Stimulated activated CD8-positive, alpha-beta memory T cell treated with anti-CD3 and anti-CD28 coated beads, Interleukin-4, amount 100 ng/mL, for 48 hours (primary cell): ENCODE measurements around the gene AGRP.

Experiments
- DNase-seq: peaks from one replicate; pipeline ENCODE4 v3.0.0-alpha.2; 2020

Gene AGRP

DNA sequence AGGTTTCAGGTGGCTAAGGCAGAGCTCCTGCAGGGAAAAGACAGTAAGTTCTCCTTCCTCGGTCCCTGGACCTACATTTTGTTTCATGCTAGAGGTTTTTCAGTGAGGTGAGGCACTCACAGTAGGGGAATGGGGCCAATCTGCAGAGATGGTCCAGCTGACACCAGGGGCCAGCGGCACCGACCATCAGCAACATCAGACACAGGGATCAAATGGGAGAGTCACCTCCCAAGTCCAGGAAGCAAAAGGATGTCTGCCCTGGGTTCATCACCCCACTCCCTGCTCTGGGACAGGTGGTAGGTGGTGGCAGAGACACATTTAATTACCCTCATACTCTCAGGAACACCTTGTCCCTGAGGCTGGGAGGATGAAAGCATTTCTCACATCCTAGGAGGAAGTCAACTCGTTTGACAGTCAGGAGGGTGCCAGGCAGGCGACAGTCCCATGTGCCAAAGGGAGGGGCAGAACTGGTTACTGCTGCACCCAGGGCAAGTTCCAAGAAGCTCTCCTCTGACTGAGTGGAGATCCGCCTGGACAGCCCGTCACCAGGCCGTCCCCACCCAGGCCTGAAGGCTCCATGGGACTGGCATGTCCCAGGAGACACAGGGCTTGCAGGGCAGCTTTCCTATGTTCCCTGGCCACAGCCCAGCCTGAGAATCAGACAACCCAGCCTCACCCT lies 21.6 kb downstream of the AGRP start:
- no peak for DNase-seq

DNA sequence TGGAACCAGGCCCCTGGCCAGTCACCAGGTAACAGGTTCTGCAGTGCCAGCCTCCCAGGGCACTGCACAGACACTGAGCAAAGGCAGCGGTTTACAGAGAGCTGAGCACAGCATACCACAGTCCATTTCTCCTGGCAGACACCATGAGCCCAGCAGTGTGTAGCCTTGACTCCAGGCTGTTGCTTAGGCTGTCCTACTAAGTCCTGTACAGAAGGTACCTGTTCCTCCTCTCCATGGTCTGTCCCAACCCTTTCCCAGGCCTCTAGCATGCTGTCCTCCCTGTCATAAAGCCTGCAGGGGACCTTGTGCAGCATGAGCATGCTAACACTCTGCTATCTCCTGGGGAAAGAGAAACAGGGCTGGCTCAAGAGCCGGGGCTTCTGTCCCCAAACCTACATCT lies 22.4 kb downstream of the AGRP start:
- DNase-seq, result no peak

DNA sequence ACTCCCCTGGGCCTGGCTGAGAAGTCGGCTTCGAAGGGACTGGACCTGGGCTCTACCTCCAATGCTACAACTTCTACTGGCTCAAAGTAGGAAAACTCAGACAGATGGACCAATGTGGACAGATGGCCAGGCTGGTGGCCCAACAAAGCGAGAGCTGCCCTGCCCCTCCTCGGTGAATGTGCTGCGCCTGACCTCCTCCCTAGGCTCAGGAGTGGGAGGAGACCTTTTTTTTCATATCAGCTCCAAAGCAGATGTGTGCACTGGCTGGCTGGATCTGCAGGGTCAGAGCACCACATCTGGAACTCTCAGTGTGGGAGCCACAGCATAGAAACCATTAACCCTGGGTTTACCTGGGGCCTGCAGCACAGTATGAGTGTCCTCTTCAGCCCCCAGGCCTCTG lies 23.2 kb downstream of the AGRP start:
- DNase-seq, result no peak

DNA sequence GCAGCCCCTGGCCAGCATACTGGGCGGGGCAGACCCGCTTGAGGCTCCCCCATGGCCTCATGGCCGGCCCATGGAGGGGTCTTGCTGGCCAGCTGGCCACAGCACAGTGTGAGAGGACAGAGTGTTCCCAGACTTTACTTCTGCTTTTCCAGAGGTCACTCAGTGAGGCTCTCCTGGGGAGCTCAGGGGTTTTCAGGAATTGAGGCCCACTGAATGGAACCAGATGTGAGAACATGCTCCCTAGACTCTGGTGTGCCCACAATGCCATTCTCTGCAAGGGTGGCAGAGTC lies 23.5 kb downstream of the AGRP start:
- DNase-seq, result no peak

DNA sequence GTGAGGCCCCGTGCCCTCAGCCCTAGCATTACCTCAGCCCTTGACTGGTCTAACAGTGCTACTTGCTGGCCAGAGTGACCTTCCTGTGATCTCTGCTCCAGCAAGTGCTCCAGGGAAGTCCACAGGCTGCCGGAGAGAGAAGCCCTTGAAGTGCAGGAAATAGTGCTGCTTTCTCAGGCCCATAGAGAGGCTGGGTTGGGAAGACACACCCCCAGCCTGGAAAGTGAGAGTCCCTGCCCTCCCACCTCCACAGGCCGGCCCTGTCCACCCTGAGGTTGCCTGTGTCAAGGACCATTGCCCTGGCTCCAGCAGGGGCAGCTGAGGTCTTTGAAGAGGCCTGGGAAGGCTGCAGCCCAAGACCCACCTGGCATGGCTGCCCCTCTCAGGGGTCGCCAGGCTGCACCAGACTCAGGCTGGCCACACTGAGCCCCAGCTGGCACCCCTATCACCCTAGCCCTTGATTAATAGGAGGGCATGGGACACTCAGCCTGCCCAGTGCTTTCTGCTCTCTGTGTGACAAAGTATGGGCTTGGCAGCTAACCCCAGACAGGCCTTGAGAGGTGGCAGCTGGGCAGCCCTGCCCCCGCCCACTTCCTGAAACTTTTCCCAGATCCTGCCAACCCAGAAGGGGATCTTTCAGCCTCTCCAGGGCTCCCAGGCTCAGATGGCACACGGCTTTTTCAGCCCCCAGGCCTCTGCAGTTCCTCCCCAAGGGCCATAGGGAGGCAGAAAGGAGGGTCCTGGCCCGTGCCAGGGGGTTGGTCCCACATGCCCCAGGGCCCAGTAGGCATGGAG lies 24.1 kb downstream of the AGRP start:
- DNase-seq, result no peak

DNA sequence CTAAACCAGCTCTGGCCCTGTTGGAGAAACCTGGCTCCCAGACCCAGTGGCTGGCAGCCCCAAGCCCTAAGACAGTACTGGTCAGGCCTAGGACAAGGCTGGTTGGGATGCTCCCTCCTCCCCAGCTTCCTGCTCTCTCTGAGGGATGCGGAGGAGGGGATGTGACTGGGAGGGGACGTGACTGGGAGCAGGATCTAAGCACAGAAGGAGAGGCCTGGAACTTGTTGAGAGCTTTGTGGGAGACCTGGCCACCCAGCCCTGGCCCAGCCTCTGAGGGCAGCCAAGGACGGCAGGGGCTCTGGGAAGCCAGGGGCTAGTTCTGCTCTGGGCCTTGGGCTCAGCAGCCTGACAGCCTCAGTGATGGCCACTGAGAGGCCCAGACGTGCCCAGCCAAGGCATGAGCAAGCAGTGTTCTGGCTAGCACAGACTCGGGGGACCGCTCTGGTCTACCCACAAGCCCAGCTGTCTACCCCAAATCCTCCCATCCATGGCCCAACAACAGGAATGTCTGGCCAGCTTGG lies 25.2 kb downstream of the AGRP start:
- no peak for DNase-seq

DNA sequence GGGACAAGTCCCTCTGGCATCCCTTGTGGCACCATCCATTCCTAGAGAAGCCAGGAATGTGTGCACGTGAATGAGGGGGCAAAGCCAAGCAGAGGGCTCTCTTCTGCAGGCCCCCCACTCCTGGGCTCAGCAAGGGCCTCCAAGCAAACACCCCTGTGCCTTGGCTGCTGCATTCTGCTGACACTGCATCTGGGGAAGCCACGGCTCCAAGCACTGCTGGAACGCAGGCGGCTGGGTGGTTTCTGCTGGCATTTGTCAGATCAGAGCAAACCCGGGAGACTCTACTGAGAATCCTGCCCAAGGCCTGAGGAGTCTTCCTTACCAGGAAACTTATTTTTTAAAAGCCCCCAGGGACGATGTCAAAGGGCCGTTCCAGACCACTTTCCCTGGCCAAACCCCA lies 25.7 kb downstream of the AGRP start:
- DNase-seq, result no peak

DNA sequence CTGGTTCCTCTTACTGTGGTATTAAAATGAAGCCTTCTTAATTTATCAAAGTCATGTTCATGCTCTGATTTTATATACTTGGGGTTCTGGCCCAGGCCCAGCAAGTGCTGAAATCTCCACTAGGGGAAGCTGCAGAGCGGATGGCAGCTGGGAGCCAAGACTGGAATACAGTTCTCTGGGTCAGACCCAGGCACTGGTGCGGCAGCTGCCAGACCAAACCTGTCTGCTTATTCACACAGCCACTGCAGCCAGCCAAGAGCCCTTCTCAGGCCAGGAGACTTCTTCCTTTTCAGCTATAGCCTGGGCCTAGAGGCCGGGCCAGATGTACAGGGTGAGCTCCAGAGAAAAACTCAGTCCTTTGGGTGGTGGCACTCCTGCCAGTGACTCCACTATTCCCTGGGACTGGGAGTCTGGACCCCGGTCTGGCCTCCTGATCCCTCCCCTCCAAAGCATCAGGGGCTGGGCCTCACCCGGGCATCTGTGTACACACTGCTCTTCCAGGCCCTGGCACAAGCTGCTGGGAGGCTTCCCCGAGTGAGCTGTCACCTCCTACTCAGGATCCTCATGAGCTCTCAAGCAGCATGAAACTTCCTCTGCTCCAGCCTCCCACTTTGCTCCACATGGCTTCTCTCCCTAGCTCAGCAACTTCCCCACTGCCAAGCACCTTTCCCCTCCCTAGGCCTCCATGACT lies 26.8 kb downstream of the AGRP start:
- no peak for DNase-seq

DNA sequence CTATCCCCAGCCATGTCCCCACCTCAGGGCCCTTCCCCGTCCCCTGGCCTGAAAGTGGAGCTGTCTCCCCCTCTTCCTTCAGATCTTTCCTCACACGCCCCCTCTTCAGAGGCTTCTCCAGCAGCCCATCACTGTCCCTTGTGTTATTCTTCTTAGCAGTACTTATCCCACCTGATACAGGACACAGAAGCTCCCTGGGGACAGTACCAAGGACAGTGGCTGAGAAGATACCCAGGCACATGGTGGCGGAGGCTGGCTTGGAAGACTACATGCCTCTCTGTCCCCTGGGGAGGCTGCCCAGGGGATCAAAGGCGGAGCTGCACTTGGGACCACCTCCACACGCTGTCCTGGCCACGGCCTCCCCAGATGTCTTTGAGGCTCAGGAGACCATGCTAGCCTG lies 28.5 kb downstream of the AGRP start:
- DNase-seq, result no peak

DNA sequence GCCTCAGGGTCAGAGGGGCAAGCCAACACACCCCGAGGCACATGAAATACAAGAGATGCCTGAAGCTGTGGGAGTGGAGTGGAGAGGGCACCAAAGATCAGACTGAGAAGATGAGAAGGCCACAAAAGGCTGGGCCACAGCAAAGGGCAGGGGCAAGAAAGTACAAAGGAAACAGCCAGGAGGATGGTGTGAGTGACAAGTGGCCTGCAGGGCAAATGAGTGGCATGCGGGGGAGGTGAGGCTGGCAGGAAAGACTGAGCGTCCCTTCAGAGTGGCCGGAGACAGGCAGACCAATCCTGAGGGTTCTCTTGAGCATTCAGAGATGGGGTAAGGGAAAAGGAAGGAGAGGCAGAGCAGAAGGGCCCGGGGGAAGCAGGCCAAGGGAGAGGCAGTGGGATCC lies 29.2 kb downstream of the AGRP start:
- no peak for DNase-seq

DNA sequence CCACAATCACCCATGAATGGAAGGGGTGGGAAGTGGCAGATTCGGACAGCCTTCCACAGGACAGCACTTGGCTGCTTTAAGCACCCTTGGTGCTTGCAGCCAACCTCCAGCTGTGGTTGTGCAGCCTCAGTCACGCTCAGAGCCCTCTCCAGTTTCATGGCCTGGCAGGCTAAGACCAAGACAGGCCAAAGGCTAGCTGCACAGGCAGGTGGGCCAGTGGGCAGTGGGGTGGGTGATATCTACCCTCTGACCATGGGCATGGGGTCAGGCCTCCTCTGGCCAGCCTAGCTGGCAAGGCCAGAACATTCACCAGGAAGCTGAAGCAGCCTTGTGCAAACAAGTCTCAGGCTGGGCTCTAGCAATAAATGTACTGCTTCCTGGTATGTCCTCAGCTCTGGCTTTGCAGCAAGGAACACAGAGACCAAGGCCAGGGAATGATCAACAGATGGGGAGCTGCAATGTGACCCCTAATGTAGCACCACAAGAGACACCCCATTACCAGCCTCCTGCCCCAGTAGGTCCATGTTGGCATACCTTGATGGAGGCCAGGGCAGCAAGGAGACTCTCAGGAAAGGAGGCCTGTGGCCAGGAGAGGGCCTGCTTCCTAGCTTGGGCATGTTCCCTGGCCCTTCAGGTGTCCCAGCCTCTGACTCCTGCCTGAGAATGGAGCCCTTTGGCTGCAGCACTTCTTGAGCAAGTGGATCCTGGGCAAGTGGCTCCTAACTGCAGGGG lies 31.5 kb downstream of the AGRP start:
- no peak for DNase-seq

DNA sequence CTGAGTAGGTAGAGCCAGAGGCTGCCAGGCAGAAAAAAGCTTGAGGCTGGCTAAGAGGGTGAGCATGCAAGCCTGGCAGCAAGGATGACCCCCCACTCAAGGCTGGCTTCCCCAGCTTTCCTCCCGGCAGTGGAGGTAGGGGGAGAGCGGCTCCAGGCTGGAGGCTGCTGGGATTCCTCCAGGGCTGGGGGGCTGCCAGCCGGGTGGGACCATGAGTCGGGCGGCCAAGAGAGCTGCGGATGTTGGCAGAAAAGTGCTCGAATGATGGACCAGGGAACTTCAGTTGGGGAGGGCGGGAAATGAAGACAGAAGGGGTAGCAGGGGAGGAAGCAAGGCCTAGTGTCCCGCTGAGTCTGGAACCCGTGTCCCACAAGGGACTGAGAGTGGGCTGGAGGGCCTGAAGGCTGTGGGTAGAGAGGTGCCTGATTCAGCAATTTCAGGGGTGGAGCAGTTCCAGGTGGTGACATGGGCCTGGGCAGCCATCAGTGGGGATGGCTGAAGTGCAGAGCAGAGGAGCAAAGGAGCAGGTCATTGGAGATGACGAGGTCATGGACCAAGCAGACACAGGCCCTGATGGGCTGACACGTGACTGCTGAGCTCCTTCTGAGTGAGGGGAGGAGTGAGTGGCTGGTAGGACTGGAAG lies 32.2 kb downstream of the AGRP start:
- DNase-seq, result no peak

DNA sequence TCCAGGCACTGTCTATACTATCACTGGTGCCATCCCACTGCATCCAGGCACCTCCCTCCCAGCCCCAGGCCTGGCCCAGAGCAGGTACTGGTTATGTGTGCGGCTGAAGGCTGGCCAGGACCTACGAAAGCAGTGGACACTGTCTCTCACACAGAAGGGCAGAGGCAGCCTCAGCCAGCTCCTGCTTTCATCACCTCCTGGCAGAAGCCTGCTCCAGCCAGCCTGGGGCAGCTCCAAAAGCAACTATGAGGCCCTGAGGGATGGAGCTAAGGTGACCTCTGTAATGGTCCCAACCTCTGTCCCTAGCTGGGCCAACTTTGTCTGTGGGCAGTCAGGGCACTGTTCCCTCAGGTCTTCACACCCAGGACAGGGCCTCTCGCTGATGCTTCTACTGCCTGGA lies 33.6 kb downstream of the AGRP start:
- DNase-seq, result no peak

DNA sequence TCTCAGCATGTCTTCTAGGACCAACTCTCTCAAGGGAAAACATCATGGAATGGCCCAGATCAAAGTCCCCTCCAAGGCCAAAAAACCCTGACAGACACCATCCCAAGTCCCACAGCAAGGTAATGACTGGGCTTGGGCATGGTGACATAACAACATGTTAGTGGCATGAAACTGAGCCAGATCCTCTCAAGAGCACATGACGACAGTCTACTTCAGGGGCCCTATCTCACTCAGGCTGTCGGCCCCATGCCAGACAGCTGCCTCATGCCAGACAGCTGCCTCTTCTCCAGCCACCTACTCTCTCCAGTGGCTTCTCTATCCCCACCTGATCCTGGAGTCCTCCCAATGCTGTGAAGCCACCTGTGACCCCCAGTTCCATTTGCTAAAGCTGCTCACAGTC lies 34.0 kb downstream of the AGRP start:
- no peak for DNase-seq

DNA sequence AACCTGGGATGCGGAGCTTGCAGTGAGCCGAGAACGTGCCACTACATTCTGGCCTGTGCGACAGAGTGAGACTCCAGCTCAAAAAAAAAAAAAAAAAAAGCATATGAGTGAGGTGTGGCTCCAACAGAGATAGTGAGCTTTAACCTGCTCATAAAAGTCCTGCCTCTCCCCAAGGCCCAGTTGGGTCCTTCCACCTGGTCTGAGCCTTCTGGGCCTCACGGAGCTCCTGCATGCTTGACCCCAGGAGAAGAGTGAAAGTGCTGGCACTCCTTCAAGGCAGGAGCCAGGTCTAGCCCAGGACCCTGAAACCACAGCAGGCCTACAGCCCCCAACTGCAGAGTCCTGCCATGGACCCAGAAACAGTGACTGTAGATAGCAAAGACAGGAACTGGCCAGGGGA lies 34.8 kb downstream of the AGRP start:
- DNase-seq, result no peak

DNA sequence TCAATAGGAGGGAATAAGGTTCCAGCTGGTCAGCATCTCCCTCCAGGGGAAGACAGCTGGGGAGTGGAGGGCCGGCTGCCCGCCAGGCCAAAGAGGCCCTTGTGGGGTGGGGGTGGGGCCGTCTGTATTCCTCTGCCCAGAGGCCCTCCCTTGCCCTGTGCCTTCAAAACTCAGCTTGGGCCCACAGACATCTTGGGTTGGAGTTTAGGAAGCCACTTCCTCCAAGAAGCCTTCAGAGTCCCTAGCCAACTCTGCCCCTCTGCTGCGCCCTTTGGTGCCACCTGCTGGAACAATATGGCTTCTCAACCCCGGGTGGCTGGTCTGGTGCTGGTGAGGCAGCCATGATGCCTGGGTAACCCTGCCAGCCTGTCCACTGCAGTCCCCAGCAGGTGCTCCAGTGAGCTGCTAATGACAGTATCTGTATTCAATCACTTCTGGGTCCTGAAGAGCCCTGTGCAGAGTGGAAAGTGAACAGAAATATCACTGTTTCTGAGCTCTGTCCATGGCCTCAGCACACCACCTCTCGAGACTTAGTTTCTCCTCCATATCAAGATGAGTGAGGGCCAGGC lies 35.8 kb downstream of the AGRP start:
- DNase-seq, result peak; percentile 88

DNA sequence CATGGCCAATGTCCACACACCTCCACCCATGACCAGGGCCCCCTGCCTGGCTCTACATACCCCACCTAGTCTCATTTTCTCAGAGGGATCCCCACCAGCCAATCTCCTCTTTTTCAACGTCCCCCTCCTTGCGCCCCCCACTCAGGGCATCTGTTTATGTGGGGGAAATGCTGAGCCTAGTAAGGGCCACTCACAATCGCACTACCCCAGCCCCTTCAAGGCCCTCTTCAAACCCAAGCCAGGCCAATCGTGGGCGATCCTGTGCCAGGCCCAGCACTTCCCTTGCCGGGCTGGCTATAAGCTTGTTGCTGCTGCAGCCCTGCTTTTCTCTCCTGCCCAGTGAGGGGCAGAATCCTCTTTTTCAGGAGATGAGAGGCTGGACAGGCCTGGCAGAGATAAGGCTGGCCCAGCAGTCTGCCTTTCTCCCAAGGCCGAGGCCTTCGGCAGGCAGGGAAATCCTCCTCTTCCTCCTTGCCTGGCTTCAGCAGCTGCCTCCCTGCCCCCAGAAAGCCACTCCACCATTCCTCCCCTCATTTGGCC lies 36.3 kb downstream of the AGRP start:
- DNase-seq, result no peak

DNA sequence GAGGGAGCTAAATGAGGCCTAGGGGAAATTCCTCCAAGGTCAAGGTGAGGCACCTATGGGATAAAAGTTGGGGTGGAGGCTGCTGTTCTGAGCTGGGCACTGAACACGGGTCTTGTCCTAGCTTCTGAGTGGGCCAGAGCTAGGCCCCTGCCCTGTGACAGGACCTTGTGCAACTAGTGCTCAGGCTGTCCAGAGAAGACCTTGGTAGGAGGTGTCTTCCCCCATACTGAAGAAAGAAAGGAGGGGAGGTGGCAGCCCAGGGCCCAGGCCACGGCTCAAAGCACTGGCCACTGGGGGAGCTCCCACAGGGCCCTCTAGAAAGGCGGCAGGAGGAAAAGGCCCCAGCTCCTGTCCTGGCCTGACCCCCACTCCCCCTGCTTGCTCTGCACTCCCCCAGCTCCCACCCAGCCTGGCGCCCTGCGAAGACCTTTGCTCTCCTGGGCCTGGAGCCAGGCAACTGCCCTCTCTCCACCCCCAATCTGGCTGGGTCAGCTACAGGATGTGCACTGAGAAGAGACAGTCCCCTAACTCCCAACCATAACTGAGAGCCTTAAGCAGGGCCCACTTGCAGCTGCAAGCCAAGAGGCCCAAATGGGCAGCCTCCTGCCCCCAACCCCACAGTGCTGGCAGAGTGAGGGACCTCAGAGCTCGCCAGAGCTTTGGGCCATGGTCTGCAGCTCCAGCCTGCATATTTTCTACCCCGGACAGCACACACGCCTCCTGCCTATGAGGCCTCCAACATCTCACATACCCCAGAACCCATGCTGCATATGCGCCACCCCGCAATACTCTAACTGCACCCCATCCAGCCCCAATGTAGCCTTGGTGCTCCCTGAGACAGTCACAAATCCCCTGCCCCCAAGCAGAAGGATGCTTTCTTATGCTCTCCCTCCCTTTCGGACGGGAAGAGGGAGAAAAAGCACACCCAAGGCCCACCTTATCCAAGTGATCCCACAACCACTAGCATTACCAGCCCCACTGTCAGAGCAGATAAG lies 37.1 kb downstream of the AGRP start:
- DNase-seq, result no peak

DNA sequence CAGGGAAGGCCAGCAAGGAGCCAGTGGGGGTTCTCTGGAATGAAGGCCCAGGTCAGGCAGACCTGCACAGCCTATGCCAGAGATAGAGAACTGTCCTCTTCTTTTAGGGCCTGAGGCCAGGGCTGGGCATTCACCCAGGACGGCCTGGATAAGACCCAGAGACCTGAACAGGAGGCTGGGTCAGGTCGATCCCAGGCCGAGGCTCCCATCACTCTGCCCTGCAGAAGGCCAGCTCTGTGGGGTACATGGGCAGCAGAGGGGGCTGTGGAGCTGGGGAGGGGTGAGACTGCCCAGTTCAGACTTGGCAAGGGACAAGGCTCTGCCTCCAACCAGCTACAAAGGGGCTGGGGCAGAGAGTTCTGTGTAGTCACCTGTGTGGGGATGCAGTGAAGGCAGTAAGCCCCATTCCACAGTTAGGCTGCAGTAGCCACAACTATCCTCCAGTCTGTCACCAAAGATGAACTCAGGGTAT lies 37.9 kb downstream of the AGRP start:
- DNase-seq, result no peak

DNA sequence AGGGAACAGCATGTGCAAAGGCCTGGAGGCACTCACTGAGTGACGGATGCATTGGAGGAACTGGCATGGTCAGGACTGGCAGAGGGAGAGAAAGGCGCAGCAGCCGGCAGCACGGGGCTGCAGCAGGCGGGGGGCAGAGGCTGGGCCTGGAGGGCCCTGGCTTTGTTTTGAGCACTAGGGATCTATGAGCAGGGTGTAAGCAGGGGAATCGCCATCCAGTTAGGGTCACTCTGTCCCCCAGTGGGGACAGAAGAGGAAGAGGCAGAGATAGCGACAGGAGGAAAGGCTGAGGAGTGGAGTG lies 38.3 kb downstream of the AGRP start:
- no peak for DNase-seq
